ENCODE data around the gene CLIP4. TPM values are rescaled to one million over a fixed set of nuclear protein-coding genes. Genes with fewer than 3 reads are reported as not detected.

The CLIP4 gene
- total and polyA plus RNA-seq, 2 of the 13 experiments (the other 11 are each of a cell fraction or from before 2014, with no cell fraction given) = 0.46 to 0.49 TPM

- TF ChIP-seq THYN1 (CRISPR knock-in tag; IDR thresholded peaks at IDR 0.05; ENCODE audit: borderline replicate concordance, low read depth) (no peak), ZNF354B (CRISPR knock-in tag; IDR thresholded peaks at IDR 0.05) (no peak)
Measured at GRCh38 chr2:29155578-29155977, 40.4 kb downstream of the CLIP4 start (continued).

DNA sequence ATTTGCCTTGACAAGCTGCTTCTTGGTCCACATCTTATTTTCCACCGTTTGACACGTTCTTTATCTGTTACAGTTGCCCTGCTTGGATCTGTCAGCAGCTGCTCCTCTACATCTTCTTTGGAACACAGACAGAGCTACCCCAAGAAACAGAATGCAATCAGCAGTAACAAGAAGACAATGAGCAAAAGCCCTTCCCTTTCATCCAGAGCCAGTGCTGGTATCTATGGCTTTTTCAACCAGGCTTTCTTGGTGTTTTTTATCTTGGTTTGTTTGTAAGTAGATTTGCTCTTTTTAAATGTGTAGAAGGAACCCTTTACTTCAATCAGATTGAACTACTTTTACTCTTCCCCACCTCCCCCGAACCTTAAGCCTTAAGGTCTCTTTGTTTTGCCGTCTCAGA, 41.9 kb downstream of the CLIP4 start:
- no peaks in the 10 kb centered on the region for H3K4me1 ChIP-seq (ENCODE audit: insufficient read depth, low read length)
- in situ Hi-C loops (cut with HindIII; ENCODE audit: extremely low pct_ligation_motif_present, low pct_unique_long_range_greater_than_20kb) (no loop called here), intact Hi-C loops (cut with micrococcal nuclease; ENCODE audit: unreplicated experiment) (no loop called here)
- H3K79me2 ChIP-seq (ENCODE audit: insufficient read depth, low read length) = no peaks in the 10 kb centered on the region
- no peak overlapping the region for H3K9ac ChIP-seq (ENCODE audit: insufficient read depth, low read depth, low read length)
- no peaks in the 10 kb centered on the region for H3K9me3 ChIP-seq (ENCODE audit: low read length)
- no peak overlapping the region for H3K4me2 ChIP-seq (ENCODE audit: low read depth, low read length)
- no peaks in the 10 kb centered on the region for H3K27me3 ChIP-seq (ENCODE audit: control insufficient read depth in 1 of 2, insufficient read depth in 2 of 2, low read length in 2 of 2)
- ATAC-seq (no peak), DNase-seq (ENCODE audit: low spot score) (no peak), FAIRE-seq (no peak)
- no peak overlapping the region for H2AFZ ChIP-seq (ENCODE audit: low read length)
- H4K20me1 ChIP-seq (ENCODE audit: insufficient read depth, low read length) = no peaks in the 10 kb centered on the region
- no peaks in the 10 kb centered on the region for H3K36me3 ChIP-seq (replicated peaks in 1 of 2; ENCODE audit: control insufficient read depth in 1 of 2, insufficient read depth in 2 of 2, low read length in 2 of 2)
- 18% methylated on average over 4 of the region's 4 CpGs for WGBS (ENCODE audit: low lambda C conversion rate)
- no TSS peak for BruUV-seq (replicated peaks)
- H3K27ac ChIP-seq (ENCODE audit: extremely low read length, insufficient read depth, low read length) = no peak overlapping the region
- no peak overlapping the region for H3K4me3 ChIP-seq (replicated peaks in 1 of 3; ENCODE audit: insufficient read depth in 1 of 3, low read depth in 2 of 3, low read length in 3 of 3)
- ChIA-PET CTCF (ENCODE audit: low intra/inter-chr PET ratio, low total read pairs) (no interaction called here), POLR2A (interaction anchor here (0.6 kb wide), 1 partner anchor 263 kb away, joined by 3 read pairs; the partner anchor contains the start of gene WDR43)
- TF ChIP-seq TERF1 (CRISPR knock-in tag; IDR thresholded peaks at IDR 0.05) (no peak), ZNF136 (CRISPR knock-in tag; IDR thresholded peaks at IDR 0.05; ENCODE audit: low read depth) (no peak), ZBTB49 (CRISPR knock-in tag; IDR thresholded peaks at IDR 0.05; ENCODE audit: borderline replicate concordance) (no peak), ZBTB14 (CRISPR knock-in tag; IDR thresholded peaks at IDR 0.05) (no peak), POLR2AphosphoS5 (IDR thresholded peaks at IDR 0.05; ENCODE audit: low read depth, low read length) (no peak), RARA (CRISPR knock-in tag; IDR thresholded peaks at IDR 0.05) (no peak), AHR (CRISPR knock-in tag; IDR thresholded peaks at IDR 0.05) (no peak), MEF2D (CRISPR knock-in tag; IDR thresholded peaks at IDR 0.05) (no peak), MEIS1 (CRISPR knock-in tag; IDR thresholded peaks at IDR 0.05; ENCODE audit: borderline replicate concordance) (no peak), ZNF121 (CRISPR knock-in tag; IDR thresholded peaks at IDR 0.05) (no peak)
- TF ChIP-seq, protein P1, sequence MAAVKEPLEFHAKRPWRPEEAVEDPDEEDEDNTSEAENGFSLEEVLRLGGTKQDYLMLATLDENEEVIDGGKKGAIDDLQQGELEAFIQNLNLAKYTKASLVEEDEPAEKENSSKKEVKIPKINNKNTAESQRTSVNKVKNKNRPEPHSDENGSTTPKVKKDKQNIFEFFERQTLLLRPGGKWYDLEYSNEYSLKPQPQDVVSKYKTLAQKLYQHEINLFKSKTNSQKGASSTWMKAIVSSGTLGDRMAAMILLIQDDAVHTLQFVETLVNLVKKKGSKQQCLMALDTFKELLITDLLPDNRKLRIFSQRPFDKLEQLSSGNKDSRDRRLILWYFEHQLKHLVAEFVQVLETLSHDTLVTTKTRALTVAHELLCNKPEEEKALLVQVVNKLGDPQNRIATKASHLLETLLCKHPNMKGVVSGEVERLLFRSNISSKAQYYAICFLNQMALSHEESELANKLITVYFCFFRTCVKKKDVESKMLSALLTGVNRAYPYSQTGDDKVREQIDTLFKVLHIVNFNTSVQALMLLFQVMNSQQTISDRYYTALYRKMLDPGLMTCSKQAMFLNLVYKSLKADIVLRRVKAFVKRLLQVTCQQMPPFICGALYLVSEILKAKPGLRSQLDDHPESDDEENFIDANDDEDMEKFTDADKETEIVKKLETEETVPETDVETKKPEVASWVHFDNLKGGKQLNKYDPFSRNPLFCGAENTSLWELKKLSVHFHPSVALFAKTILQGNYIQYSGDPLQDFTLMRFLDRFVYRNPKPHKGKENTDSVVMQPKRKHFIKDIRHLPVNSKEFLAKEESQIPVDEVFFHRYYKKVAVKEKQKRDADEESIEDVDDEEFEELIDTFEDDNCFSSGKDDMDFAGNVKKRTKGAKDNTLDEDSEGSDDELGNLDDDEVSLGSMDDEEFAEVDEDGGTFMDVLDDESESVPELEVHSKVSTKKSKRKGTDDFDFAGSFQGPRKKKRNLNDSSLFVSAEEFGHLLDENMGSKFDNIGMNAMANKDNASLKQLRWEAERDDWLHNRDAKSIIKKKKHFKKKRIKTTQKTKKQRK (IDR thresholded peaks at IDR 0.05; ENCODE audit: low read length) = no peak
- TF ChIP-seq, protein P2, sequence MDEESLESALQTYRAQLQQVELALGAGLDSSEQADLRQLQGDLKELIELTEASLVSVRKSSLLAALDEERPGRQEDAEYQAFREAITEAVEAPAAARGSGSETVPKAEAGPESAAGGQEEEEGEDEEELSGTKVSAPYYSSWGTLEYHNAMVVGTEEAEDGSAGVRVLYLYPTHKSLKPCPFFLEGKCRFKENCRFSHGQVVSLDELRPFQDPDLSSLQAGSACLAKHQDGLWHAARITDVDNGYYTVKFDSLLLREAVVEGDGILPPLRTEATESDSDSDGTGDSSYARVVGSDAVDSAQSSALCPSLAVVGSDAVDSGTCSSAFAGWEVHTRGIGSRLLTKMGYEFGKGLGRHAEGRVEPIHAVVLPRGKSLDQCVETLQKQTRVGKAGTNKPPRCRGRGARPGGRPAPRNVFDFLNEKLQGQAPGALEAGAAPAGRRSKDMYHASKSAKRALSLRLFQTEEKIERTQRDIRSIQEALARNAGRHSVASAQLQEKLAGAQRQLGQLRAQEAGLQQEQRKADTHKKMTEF (CRISPR knock-in tag; IDR thresholded peaks at IDR 0.05) = no peak
